ENCODE measurements around the gene MAN1B1.

DNA sequence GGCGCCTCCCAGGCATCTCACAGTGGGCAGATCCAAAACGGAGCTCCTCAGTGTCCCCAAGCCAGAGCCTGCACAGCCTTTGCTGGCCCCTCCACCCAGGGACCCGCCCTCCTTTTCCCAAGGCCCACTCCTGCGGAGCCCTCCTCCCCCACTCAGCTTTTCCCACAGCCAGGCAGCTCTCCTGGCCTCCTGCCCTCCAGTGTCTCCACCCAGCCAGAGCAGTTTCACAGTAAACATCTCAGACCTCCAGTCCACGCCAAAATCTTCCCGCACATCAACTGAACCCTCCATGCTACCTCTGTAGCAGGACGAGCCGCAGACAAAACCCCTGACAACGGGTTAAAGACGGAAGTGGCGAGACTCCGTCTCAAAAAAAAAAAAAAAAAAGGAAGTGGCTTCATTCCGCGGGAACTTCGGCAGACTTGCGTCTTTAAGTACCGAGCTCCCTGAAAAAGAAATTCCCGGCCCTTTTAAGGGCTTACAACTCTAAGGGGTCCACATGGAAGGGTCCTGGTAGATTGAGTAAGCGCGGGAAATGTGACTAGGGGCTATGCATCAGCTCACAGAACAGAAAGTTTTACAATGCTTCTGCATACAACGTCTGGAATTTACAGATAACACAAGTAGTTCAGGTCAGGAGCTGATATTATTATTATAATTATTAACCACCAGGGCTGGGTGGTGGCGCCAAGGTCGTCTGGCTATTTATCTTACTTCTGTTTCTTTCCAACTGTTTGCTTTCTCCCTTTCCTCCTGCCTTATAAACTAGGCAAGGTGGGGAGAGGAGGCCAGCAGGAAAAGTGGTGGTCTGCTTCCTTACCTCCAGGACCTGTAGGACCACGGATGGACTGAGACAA is 40.7 kb downstream of the MAN1B1 start:
- TF ChIP-seq, protein P1, sequence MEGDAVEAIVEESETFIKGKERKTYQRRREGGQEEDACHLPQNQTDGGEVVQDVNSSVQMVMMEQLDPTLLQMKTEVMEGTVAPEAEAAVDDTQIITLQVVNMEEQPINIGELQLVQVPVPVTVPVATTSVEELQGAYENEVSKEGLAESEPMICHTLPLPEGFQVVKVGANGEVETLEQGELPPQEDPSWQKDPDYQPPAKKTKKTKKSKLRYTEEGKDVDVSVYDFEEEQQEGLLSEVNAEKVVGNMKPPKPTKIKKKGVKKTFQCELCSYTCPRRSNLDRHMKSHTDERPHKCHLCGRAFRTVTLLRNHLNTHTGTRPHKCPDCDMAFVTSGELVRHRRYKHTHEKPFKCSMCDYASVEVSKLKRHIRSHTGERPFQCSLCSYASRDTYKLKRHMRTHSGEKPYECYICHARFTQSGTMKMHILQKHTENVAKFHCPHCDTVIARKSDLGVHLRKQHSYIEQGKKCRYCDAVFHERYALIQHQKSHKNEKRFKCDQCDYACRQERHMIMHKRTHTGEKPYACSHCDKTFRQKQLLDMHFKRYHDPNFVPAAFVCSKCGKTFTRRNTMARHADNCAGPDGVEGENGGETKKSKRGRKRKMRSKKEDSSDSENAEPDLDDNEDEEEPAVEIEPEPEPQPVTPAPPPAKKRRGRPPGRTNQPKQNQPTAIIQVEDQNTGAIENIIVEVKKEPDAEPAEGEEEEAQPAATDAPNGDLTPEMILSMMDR (IDR thresholded peaks at IDR 0.05; ENCODE audit: extremely low read depth in 1 of 2, insufficient read depth in 1 of 2, low read depth in 1 of 2, low read length in 2 of 2) = no peak
- TF ChIP-seq POLR2AphosphoS5 (IDR thresholded peaks at IDR 0.05; ENCODE audit: insufficient read depth, low read depth, low read length) (no peak), MYC (IDR thresholded peaks at IDR 0.05; ENCODE audit: low read depth, low read length) (no peak), JUN (IDR thresholded peaks at IDR 0.05; ENCODE audit: borderline replicate concordance, insufficient read depth, insufficient read length, low read depth) (no peak), POLR2A (IDR thresholded peaks at IDR 0.05; ENCODE audit: low read depth, low read length) (no peak)
- TF ChIP-seq, protein P2, sequence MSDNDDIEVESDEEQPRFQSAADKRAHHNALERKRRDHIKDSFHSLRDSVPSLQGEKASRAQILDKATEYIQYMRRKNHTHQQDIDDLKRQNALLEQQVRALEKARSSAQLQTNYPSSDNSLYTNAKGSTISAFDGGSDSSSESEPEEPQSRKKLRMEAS (IDR thresholded peaks at IDR 0.05; ENCODE audit: insufficient read depth, insufficient read length) = no peak

All from endothelial cell of umbilical vein (primary cell).